NCI-H460 (cell line): Measurements from ENCODE around the gene TMEM259. TPM values are rescaled to one million over a fixed set of nuclear protein-coding genes. Genes with fewer than 3 reads are reported as not detected.

Experiments
- DNase-seq: peaks from one replicate; pipeline ENCODE4 v3.0.0-alpha.2; 2016; ENCODE audit warnings: low read depth; ENCODE audit errors: extremely low read depth
- polyA plus RNA-seq: library from polyadenylated mRNA; depleted of rRNA; stranded (reverse); fragments of >200 nt; gene quantifications from 2 replicates; pipeline ENCODE4 v1.2.3, GENCODE V29; 2014; cell fraction: nucleus; rRNA removed
- total RNA-seq: library from RNA; depleted of rRNA; stranded (reverse); fragments of >200 nt; shearing (Covaris generic); gene quantifications from 2 replicates; pipeline ENCODE4 v1.2.3, GENCODE V29; 2014; rRNA removed

The TMEM259 gene
- total RNA-seq, result 89.3 and 95.8 TPM in 2 replicates
- 686 and 830 TPM in 2 replicates for polyA plus RNA-seq

GRCh38 chr19:1020868-1021425, at the start of gene TMEM259:
TMEM259 (minus strand) TSS chr19:1021123; CDS start chr19:1020996, 127 bp downstream.
- DNase-seq, result peak; percentile 95

- DNase-seq, result no peak
Observed at GRCh38 chr19:1070576-1070930, 49.6 kb upstream of the TMEM259 start.

GRCh38 chr19:1069009-1069779, 48.3 kb upstream of the TMEM259 start:
- no peak for DNase-seq

GRCh38 chr19:1068009-1069001, 47.4 kb upstream of the TMEM259 start:
- DNase-seq, result no peak

- no peak for DNase-seq
Observed at GRCh38 chr19:1067341-1067957, 46.5 kb upstream of the TMEM259 start.

- no peak for DNase-seq
Observed at GRCh38 chr19:1066748-1067340, 45.9 kb upstream of the TMEM259 start, which contains the start of gene ARHGAP45. ARHGAP45 (plus strand) TSS chr19:1067167; CDS start chr19:1067406, 239 bp downstream.

GRCh38 chr19:1066251-1066747, 45.4 kb upstream of the TMEM259 start:
- DNase-seq, result no peak

- DNase-seq, result no peak
Observed at GRCh38 chr19:1065606-1066109, 44.7 kb upstream of the TMEM259 start.

GRCh38 chr19:1064661-1065605, 44.0 kb upstream of the TMEM259 start:
- DNase-seq, result peak; percentile 40

- DNase-seq, result no peak
Observed at GRCh38 chr19:1063909-1064660, 43.2 kb upstream of the TMEM259 start.

GRCh38 chr19:1063030-1063908, 42.3 kb upstream of the TMEM259 start:
- DNase-seq, result peak; percentile 14

- DNase-seq, result no peak
Observed at GRCh38 chr19:1062387-1063029, 41.6 kb upstream of the TMEM259 start.

GRCh38 chr19:1061987-1062386, 41.1 kb upstream of the TMEM259 start:
- no peak for DNase-seq

GRCh38 chr19:1060689-1061088, 39.8 kb upstream of the TMEM259 start:
- DNase-seq, result no peak

GRCh38 chr19:1058112-1058511, 37.2 kb upstream of the TMEM259 start:
- no peak for DNase-seq

GRCh38 chr19:1057176-1057855, 36.4 kb upstream of the TMEM259 start:
- DNase-seq, result peak; percentile 22
